Endothelial cell of umbilical vein (primary cell): Measurements from ENCODE around the gene PXMP4. TPM values are rescaled to one million over a fixed set of nuclear protein-coding genes. Genes with fewer than 3 reads are reported as not detected.

ENCODE experiments used
- BruUV-seq: library from RNA; stranded (reverse); fragments of 400-500 nt; replicated peaks from 2 replicates; lab custom pipeline; 2021; lab: Mats Ljungman, UMichigan
- CTCF ChIA-PET: fragments of 300-600, 350-600 bp; sonication (Branson Sonifier 250); formaldehyde crosslinking; loops from one replicate; lab custom pipeline; 2021; ENCODE audit warnings: antibody characterized with exemption, inconsistent platforms; lab: Charles Lee
- POLR2A ChIA-PET: fragments of 300-600, 350-600 bp; sonication (Branson Sonifier 250); formaldehyde crosslinking; loops from one replicate; lab custom pipeline; 2021; ENCODE audit warnings: antibody characterized with exemption, inconsistent platforms; lab: Charles Lee
- DNase-seq: peaks from one replicate; pipeline ENCODE4 v3.0.0-alpha.2; 2011; ENCODE audit warnings: low read depth, low spot score
- FAIRE-seq: peaks from 2 replicates; lab custom pipeline; 2011; peaks lifted over from hg19 to GRCh38; lab: Jason Lieb, UNC
- H2AFZ ChIP-seq: 2 replicates; pipeline ENCODE4 v1.6.0; 2012; ENCODE audit warnings: low read depth, low read length, control low read depth, inconsistent platforms
- H3K27ac ChIP-seq: 2 replicates; pipeline ENCODE4 v1.5.1; 2011; ENCODE audit warnings: low read depth, mild to moderate bottlenecking, control low read depth, low read length, moderate library complexity; ENCODE audit not compliant: insufficient read depth
- H3K27me3 ChIP-seq, 2 experiments: 2 replicates each; pipeline versions ENCODE4 v1.6.0 to v1.6.1; 2011; ENCODE audit warnings: low read length in 2 of 2, mixed read lengths in 1 of 2; ENCODE audit not compliant: control insufficient read depth in 2 of 2, insufficient read depth in 2 of 2
- H3K36me3 ChIP-seq, 2 experiments: 2 replicates in 1 of 2; 3 replicates in 1 of 2; pipeline ENCODE4 v1.5.1; 2011; ENCODE audit warnings: low read length in 2 of 2, mild to moderate bottlenecking in 1 of 2, moderate library complexity in 1 of 2; ENCODE audit not compliant: control insufficient read depth in 2 of 2, insufficient read depth in 2 of 2; ENCODE audit errors: extremely low read depth in 1 of 2
- H3K4me1 ChIP-seq: 3 replicates; pipeline ENCODE4 v1.5.1; 2011; ENCODE audit warnings: mild to moderate bottlenecking, low read length; ENCODE audit not compliant: control insufficient read depth, insufficient read depth; ENCODE audit errors: extremely low read depth
- H3K4me2 ChIP-seq: 2 replicates; pipeline ENCODE4 v1.6.1; 2011; ENCODE audit warnings: low read length, control low read depth, mixed read lengths; ENCODE audit not compliant: insufficient read depth
- H3K4me3 ChIP-seq, 3 experiments: fragments of 200-600 bp in 1 of 3; sonication (generic), shearing (Covaris generic) in 1 of 3; replicated peaks in 1 of 3; 2 replicates each; pipeline ENCODE4 v1.5.1; 2011 to 2016; ENCODE audit warnings: control low read depth in 3 of 3, low read length in 3 of 3, mild to moderate bottlenecking in 2 of 3, inconsistent platforms in 1 of 3, low read depth in 1 of 3, moderate library complexity in 1 of 3; ENCODE audit not compliant: insufficient read depth in 1 of 3
- H3K79me2 ChIP-seq: 2 replicates; pipeline ENCODE4 v1.6.0; 2012; ENCODE audit warnings: low read length, inconsistent platforms; ENCODE audit not compliant: control insufficient read depth, insufficient read depth
- H3K9ac ChIP-seq: replicated peaks from 2 replicates; pipeline ENCODE3; 2011; ENCODE audit warnings: low read length, control low read depth; ENCODE audit not compliant: insufficient read depth; ENCODE audit errors: extremely low read depth
- H3K9me1 ChIP-seq: replicated peaks from 3 replicates; pipeline ENCODE4 v1.6.0; 2011; ENCODE audit warnings: mild to moderate bottlenecking, low read length; ENCODE audit not compliant: control insufficient read depth, insufficient read depth; ENCODE audit errors: extremely low read depth
- H3K9me3 ChIP-seq: replicated peaks from 2 replicates; pipeline ENCODE4 v1.5.1; 2012; ENCODE audit warnings: low read length, inconsistent platforms; ENCODE audit not compliant: control insufficient read depth, insufficient read depth
- H4K20me1 ChIP-seq: replicated peaks from 2 replicates; pipeline ENCODE3; 2011; ENCODE audit warnings: mild to moderate bottlenecking, low read length; ENCODE audit not compliant: control insufficient read depth, insufficient read depth; ENCODE audit errors: extremely low read depth
- CTCF ChIP-seq, 2 donors: IDR thresholded peaks; 1 replicate in 1 of 2; 2 replicates in 1 of 2; pipeline ENCODE4 v1.5.1; 2011; ENCODE audit warnings: low read length in 2 of 2, mild to moderate bottlenecking in 2 of 2, moderate library complexity in 2 of 2, control low read depth in 1 of 2, inconsistent platforms in 1 of 2, low read depth in 1 of 2; ENCODE audit not compliant: insufficient read depth in 1 of 2; ENCODE audit errors: extremely low read depth in 1 of 2
- EZH2 ChIP-seq: IDR thresholded peaks from 2 replicates; pipeline ENCODE4 v1.6.1; 2012; ENCODE audit warnings: borderline replicate concordance, low read depth, mild to moderate bottlenecking, moderate library complexity, low read length, inconsistent platforms; ENCODE audit not compliant: severe bottlenecking
- FOS ChIP-seq: IDR thresholded peaks from 2 replicates; pipeline ENCODE4 v1.6.1; 2011; ENCODE audit warnings: mild to moderate bottlenecking, low read length, moderate library complexity, borderline replicate concordance; ENCODE audit not compliant: insufficient read depth
- GATA2 ChIP-seq: IDR thresholded peaks from 2 replicates; pipeline ENCODE4 v1.7.0; 2011; ENCODE audit warnings: low read depth, mild to moderate bottlenecking, moderate library complexity, mixed read lengths, low read length; ENCODE audit not compliant: insufficient read length, insufficient read depth
- JUN ChIP-seq: IDR thresholded peaks from 2 replicates; pipeline ENCODE4 v1.6.1; 2011; ENCODE audit warnings: borderline replicate concordance, low read depth; ENCODE audit not compliant: insufficient read length, insufficient read depth
- MAX ChIP-seq: IDR thresholded peaks from 2 replicates; pipeline ENCODE4 v1.6.1; 2011; ENCODE audit not compliant: insufficient read depth, insufficient read length
- MYC ChIP-seq: IDR thresholded peaks from one replicate; pipeline ENCODE4 v1.6.1; 2011; ENCODE audit warnings: mild to moderate bottlenecking, low read depth, low read length
- POLR2A ChIP-seq: IDR thresholded peaks from 2 replicates; pipeline ENCODE4 v1.6.1; 2012; ENCODE audit warnings: low read depth, mild to moderate bottlenecking, control low read depth, low read length
- POLR2AphosphoS5 ChIP-seq: IDR thresholded peaks from 2 replicates; pipeline ENCODE4 v1.6.1; 2012; ENCODE audit warnings: low read depth, mild to moderate bottlenecking, control low read depth, low read length, moderate library complexity; ENCODE audit not compliant: insufficient read depth
- dilution Hi-C: fragments of 300-500 bp; cut with MboI; formaldehyde crosslinking; loops from one replicate; pipeline ENCODE4 v1.15.0; 2019; ENCODE audit warnings: low sequenced_read_pairs; ENCODE audit not compliant: extremely low pct_ligation_motif_present
- intact Hi-C: fragments of 100-400 bp; cut with micrococcal nuclease; formaldehyde crosslinking; loops from one replicate; pipeline ENCODE4 v1.10.0; 2022
- polyA plus RNA-seq, 4 experiments: library from polyadenylated mRNA; depleted of rRNA in 3 of 4; stranded (reverse) in 3 of 4; unstranded in 1 of 4; fragments of >200 nt; gene quantifications; 2 replicates each; pipeline versions ENCODE4 v1.2.1 to v1.2.3, GENCODE V29; 2011 to 2012; ENCODE audit warnings: missing spikeins in 1 of 4
- total RNA-seq: library from RNA; stranded (reverse); gene quantifications from 2 replicates; pipeline ENCODE4 v1.2.3, GENCODE V29; 2021

The PXMP4 gene
- total and polyA plus RNA-seq, 2 donors (not counting 3 experiments of a cell fraction or from before 2014, with no cell fraction given), result 6.9 to 8.5 TPM

- no peaks in the 10 kb centered on the region for H4K20me1 ChIP-seq
- no peaks in the 10 kb centered on the region for H3K27me3 ChIP-seq
- no peaks in the 10 kb centered on the region for H3K79me2 ChIP-seq
- H3K4me3 ChIP-seq, result no peak overlapping the region
- BruUV-seq, result no TSS peak
- no peaks in the 10 kb centered on the region for H3K9me1 ChIP-seq
- H3K9me3 ChIP-seq, result no peaks in the 10 kb centered on the region
- no peak overlapping the region for H3K9ac ChIP-seq
- no peak for DNase-seq
- H3K4me1 ChIP-seq, result no peaks in the 10 kb centered on the region
- no peak overlapping the region for H3K27ac ChIP-seq
- no peak overlapping the region for H2AFZ ChIP-seq
- FAIRE-seq, result no peak
- no peak for TF ChIP-seq FOS
- TF ChIP-seq JUN, result no peak
- TF ChIP-seq MAX, result no peak
- TF ChIP-seq EZH2, result no peak
- no peak for TF ChIP-seq POLR2AphosphoS5
- no peak for TF ChIP-seq GATA2
- no peak for TF ChIP-seq CTCF (IDR thresholded peaks at IDR 0.05; ENCODE audit: extremely low read depth in 1 of 2, insufficient read depth in 1 of 2, low read depth in 1 of 2, low read length in 2 of 2)
- TF ChIP-seq MYC, result no peak
- TF ChIP-seq POLR2A, result no peak
- peaks cover 0 to 1% of the 10 kb centered on the region in 2 experiments for H3K36me3 ChIP-seq
- H3K4me2 ChIP-seq, result no peak overlapping the region
- intact Hi-C loops, result no loop called here
- POLR2A ChIA-PET, result no interaction called here
- dilution Hi-C loops, result no loop called here
- CTCF ChIA-PET, result no interaction called here
These were observed 45.0 kb upstream of the PXMP4 start for GRCh38 chr20:33765099-33765498.
